Glutamatergic neuron (in vitro differentiated cells): ENCODE data around the gene HSF5. TPM values are rescaled to one million over a fixed set of nuclear protein-coding genes. Genes with fewer than 3 reads are reported as not detected.

ENCODE experiments used
- DNase-seq: peaks from one replicate; pipeline ENCODE4 v3.0.0; 2022
- H3K27ac Mint-ChIP-seq: one replicate; pipeline ENCODE4 v1.8.0; 2020; ENCODE audit warnings: mild to moderate bottlenecking, mixed read lengths, inconsistent platforms; ENCODE audit not compliant: unreplicated experiment
- H3K27me3 Mint-ChIP-seq: one replicate; pipeline ENCODE4 v1.8.0; 2020; ENCODE audit warnings: mild to moderate bottlenecking, moderate library complexity, mixed read lengths, inconsistent platforms; ENCODE audit not compliant: unreplicated experiment
- H3K36me3 Mint-ChIP-seq: one replicate; pipeline ENCODE4 v1.8.0; 2020; ENCODE audit warnings: mild to moderate bottlenecking, mixed read lengths, inconsistent platforms; ENCODE audit not compliant: unreplicated experiment
- H3K4me1 Mint-ChIP-seq: one replicate; pipeline ENCODE4 v1.8.0; 2020; ENCODE audit warnings: mild to moderate bottlenecking, low read depth, mixed read lengths, inconsistent platforms; ENCODE audit not compliant: unreplicated experiment
- H3K4me3 Mint-ChIP-seq: one replicate; pipeline ENCODE4 v1.8.0; 2020; ENCODE audit warnings: mild to moderate bottlenecking, mixed read lengths, inconsistent platforms; ENCODE audit not compliant: unreplicated experiment
- H3K9me3 Mint-ChIP-seq: one replicate; pipeline ENCODE4 v1.8.0; 2020; ENCODE audit warnings: mild to moderate bottlenecking, moderate library complexity, mixed read lengths, inconsistent platforms; ENCODE audit not compliant: unreplicated experiment
- total RNA-seq: library from RNA; stranded (reverse); fragmentation: NEBNext Ultra II Directional; extraction: Animal tissue kit (Norgen Biotek cat#: 25700); gene quantifications from one replicate; pipeline ENCODE4 v1.2.1, GENCODE V29; 2021; ENCODE audit not compliant: unreplicated experiment
- TF ChIP-seq, protein P1 (sequence below): fragments of 200-600 bp; sonication (generic); IDR thresholded peaks from one replicate; pipeline ENCODE4 v1.5.0; 2021; ENCODE audit not compliant: partially characterized antibody, unreplicated experiment

HSF5 gene
- total RNA-seq, 1 donor from 2014 or later, result 0.10 TPM

DNA sequence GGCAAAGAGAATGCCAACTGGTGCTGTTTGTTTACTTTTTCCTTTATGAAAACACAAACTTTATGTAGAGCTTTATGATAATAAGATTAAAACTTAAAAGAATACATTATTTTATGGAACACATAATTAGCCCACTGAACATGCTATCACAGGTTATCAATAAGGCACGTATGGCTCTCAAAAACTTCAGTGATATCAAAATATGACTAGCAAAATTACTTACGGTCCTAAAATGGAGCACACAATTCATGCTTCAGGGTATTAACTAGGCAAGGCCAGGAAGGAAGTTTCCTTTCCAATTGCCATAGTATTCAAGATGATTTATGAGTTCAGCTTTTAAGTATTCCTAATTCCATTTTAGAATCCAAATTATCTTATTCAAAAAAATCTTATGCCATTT, 74.5 kb downstream of the HSF5 start:
- Mint-ChIP-seq H3K27ac (no peak overlapping the region), H3K4me3 (no peak overlapping the region), H3K36me3 (no peaks in the 10 kb centered on the region), H3K4me1 (peaks cover 4% of the 10 kb centered on the region), H3K27me3 (no peaks in the 10 kb centered on the region), H3K9me3 (no peaks in the 10 kb centered on the region)
- TF ChIP-seq, protein P1, sequence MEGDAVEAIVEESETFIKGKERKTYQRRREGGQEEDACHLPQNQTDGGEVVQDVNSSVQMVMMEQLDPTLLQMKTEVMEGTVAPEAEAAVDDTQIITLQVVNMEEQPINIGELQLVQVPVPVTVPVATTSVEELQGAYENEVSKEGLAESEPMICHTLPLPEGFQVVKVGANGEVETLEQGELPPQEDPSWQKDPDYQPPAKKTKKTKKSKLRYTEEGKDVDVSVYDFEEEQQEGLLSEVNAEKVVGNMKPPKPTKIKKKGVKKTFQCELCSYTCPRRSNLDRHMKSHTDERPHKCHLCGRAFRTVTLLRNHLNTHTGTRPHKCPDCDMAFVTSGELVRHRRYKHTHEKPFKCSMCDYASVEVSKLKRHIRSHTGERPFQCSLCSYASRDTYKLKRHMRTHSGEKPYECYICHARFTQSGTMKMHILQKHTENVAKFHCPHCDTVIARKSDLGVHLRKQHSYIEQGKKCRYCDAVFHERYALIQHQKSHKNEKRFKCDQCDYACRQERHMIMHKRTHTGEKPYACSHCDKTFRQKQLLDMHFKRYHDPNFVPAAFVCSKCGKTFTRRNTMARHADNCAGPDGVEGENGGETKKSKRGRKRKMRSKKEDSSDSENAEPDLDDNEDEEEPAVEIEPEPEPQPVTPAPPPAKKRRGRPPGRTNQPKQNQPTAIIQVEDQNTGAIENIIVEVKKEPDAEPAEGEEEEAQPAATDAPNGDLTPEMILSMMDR, result no peak
- no peak for DNase-seq

- no peaks in the 10 kb centered on the region for H3K9me3 Mint-ChIP-seq
- no peaks in the 10 kb centered on the region for H3K27me3 Mint-ChIP-seq
- no peaks in the 10 kb centered on the region for H3K36me3 Mint-ChIP-seq
- no peak overlapping the region for H3K4me3 Mint-ChIP-seq
- H3K27ac Mint-ChIP-seq, result no peak overlapping the region
- DNase-seq, result no peak
- TF ChIP-seq, protein P1, result no peak
- H3K4me1 Mint-ChIP-seq, result peaks cover 4% of the 10 kb centered on the region
These were observed 75.1 kb downstream of the HSF5 start for GRCh38 chr17:58412961-58413586.

DNA sequence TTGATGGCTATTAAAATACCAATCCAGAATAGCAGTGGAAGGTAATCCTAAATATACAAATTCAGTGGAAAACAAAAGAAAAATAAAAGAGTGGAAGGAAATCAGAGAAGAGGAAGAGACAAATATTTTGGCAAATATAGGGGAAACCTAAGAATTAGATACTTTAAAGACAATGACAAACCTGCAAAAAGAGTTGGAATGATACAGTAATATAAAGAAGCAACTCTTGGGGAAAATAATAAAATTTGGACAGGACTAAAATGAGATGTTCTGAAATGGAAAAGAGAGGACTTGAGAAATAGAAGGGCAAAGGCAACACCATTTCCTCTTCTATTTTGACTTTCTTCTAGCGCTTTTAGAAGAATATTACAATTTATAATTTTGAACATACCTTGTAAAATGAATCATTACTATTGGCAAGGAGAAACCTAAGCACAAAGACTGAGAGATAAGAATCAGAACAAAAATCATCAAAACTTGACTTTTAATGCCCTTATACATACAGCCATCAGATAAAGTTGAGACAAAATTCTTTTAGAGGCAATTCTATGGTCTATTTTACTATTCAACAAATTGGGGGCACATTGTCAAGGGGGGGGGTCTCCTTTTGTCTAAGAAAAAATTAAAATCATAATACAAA, 76.0 kb downstream of the HSF5 start:
- no peaks in the 10 kb centered on the region for H3K27me3 Mint-ChIP-seq
- H3K27ac Mint-ChIP-seq, result no peak overlapping the region
- TF ChIP-seq, protein P1, result no peak
- no peak overlapping the region for H3K4me3 Mint-ChIP-seq
- no peaks in the 10 kb centered on the region for H3K36me3 Mint-ChIP-seq
- no peak for DNase-seq
- no peaks in the 10 kb centered on the region for H3K9me3 Mint-ChIP-seq
- H3K4me1 Mint-ChIP-seq, result no peaks in the 10 kb centered on the region

DNA sequence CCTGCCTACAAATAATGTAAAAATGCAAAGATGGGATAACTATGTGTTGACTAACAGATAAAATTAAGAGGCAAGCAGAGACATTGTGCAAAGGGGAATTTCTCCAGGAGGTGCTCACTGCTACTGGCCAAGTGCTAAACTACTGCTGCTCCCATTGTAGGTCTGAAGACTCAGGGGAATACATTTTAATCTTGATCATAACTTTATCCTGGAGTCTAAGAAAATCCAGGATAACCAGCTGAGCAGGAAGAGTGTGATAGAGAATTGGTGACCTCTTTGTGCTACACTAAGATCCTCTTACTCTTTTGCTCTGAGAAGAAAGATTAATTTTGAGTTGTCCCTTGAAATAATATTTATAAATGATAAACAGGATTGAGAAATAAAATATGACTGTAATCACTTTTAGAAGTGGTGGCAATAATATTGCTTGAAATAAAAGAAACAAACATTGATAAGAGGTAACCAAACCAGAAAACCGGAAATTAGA, 76.8 kb downstream of the HSF5 start:
- H3K27ac Mint-ChIP-seq, result no peak overlapping the region
- no peaks in the 10 kb centered on the region for H3K27me3 Mint-ChIP-seq
- no peaks in the 10 kb centered on the region for H3K36me3 Mint-ChIP-seq
- DNase-seq, result no peak
- H3K4me3 Mint-ChIP-seq, result no peak overlapping the region
- H3K9me3 Mint-ChIP-seq, result no peaks in the 10 kb centered on the region
- TF ChIP-seq, protein P1, result no peak
- no peaks in the 10 kb centered on the region for H3K4me1 Mint-ChIP-seq

GRCh38 chr17:58410714-58411407, 77.3 kb downstream of the HSF5 start:
- no peak for DNase-seq
- H3K36me3 Mint-ChIP-seq, result no peaks in the 10 kb centered on the region
- H3K9me3 Mint-ChIP-seq, result no peaks in the 10 kb centered on the region
- no peak overlapping the region for H3K27ac Mint-ChIP-seq
- no peak overlapping the region for H3K4me3 Mint-ChIP-seq
- no peaks in the 10 kb centered on the region for H3K27me3 Mint-ChIP-seq
- no peaks in the 10 kb centered on the region for H3K4me1 Mint-ChIP-seq
- TF ChIP-seq, protein P1, result no peak
